ENCODE results near the gene DEF6.

GRCh38 chr6:35251949-35252348, 45.7 kb upstream of the DEF6 start:
- TF ChIP-seq, protein P1, sequence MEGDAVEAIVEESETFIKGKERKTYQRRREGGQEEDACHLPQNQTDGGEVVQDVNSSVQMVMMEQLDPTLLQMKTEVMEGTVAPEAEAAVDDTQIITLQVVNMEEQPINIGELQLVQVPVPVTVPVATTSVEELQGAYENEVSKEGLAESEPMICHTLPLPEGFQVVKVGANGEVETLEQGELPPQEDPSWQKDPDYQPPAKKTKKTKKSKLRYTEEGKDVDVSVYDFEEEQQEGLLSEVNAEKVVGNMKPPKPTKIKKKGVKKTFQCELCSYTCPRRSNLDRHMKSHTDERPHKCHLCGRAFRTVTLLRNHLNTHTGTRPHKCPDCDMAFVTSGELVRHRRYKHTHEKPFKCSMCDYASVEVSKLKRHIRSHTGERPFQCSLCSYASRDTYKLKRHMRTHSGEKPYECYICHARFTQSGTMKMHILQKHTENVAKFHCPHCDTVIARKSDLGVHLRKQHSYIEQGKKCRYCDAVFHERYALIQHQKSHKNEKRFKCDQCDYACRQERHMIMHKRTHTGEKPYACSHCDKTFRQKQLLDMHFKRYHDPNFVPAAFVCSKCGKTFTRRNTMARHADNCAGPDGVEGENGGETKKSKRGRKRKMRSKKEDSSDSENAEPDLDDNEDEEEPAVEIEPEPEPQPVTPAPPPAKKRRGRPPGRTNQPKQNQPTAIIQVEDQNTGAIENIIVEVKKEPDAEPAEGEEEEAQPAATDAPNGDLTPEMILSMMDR (IDR thresholded peaks at IDR 0.05) = no peak
- TF ChIP-seq POLR2A (IDR thresholded peaks at IDR 0.05) (no peak), POLR2AphosphoS5 (IDR thresholded peaks at IDR 0.05) (no peak)
